DOHH2 (cell line): ENCODE data around the gene PIGC.

Experiments used
- EZH2phosphoT487 ChIP-seq: fragments of 200-600 bp; sonication (generic); IDR thresholded peaks from 2 replicates; pipeline ENCODE4 v1.6.1; 2017; ENCODE audit warnings: borderline replicate concordance, mild to moderate bottlenecking, antibody characterized with exemption, low read length, moderate library complexity, mixed read lengths
- TF ChIP-seq, protein P1 (sequence below): fragments of 200-600 bp; sonication (generic); IDR thresholded peaks from one replicate; pipeline ENCODE4 v1.5.1; 2014; ENCODE audit warnings: antibody characterized with exemption, mild to moderate bottlenecking, low read depth, low read length; ENCODE audit not compliant: poor library complexity, severe bottlenecking

DNA sequence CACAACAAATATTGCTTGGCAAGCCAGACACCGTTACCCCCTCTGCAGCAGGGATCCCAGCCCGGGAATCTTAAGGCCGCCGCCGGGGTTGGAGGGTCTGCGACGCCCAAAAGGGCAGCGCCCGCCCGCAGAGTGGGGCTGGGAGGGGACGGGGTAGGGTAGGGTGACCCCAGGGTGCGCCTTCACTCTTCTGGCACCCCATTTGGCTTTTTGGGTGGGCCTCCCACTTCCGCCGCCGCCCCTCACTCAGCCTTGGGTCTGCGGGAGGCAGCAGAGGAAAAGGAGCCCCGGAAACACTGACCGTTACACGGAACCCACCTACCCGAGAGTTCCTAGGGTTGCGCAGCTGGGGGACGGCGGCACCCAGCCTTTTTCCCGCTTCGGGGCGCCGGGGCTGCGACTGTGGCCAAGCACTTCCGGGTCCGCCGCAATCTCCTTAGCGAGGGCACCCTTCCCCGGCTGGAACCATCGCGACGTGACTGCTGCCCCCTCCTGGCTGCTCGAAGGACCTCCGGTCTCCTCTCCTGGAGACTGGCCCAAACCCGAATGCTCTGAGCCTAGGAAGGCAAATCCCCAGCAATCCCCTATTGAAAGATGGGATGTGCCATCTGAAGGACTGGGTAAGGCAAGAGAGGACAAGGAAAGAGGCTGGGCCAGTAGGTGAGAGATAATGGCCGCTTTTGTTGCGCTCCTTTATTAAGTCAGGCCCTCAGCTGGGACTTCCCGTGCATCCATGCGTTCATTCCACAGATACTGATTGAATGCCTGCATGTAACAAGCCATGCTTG lies at the start of gene PIGC:
- TF ChIP-seq, protein P1, sequence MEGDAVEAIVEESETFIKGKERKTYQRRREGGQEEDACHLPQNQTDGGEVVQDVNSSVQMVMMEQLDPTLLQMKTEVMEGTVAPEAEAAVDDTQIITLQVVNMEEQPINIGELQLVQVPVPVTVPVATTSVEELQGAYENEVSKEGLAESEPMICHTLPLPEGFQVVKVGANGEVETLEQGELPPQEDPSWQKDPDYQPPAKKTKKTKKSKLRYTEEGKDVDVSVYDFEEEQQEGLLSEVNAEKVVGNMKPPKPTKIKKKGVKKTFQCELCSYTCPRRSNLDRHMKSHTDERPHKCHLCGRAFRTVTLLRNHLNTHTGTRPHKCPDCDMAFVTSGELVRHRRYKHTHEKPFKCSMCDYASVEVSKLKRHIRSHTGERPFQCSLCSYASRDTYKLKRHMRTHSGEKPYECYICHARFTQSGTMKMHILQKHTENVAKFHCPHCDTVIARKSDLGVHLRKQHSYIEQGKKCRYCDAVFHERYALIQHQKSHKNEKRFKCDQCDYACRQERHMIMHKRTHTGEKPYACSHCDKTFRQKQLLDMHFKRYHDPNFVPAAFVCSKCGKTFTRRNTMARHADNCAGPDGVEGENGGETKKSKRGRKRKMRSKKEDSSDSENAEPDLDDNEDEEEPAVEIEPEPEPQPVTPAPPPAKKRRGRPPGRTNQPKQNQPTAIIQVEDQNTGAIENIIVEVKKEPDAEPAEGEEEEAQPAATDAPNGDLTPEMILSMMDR = peak; percentile 89
- no peak for TF ChIP-seq EZH2phosphoT487
